IMR-90 (cell line): ENCODE data around the gene SMAD2. TPM values are rescaled to one million over a fixed set of nuclear protein-coding genes. Genes with fewer than 3 reads are reported as not detected.

ENCODE experiments used
- ATAC-seq: fragments of 200-7000 bp; cut with Tn5 transposase; 2 replicates; pipeline ENCODE4 v1.9.1; 2020; ENCODE audit warnings: low read depth, mild to moderate bottlenecking, moderate library complexity
- BruUV-seq: library from RNA; stranded (reverse); fragments of 400-500 nt; replicated peaks from 2 replicates; lab custom pipeline; 2021; lab: Mats Ljungman, UMichigan
- CTCF ChIA-PET: fragments of 300-600 bp; formaldehyde crosslinking; extraction: SDS; loops from one replicate; lab custom pipeline; 2021; ENCODE audit warnings: antibody characterized with exemption; lab: Yijun Ruan, JAX
- POLR2A ChIA-PET: fragments of 300-600 bp; sonication (Branson Sonifier 250); formaldehyde crosslinking; loops from one replicate; lab custom pipeline; 2022; ENCODE audit warnings: antibody characterized with exemption; ENCODE audit not compliant: unreplicated experiment; lab: Charles Lee
- DNase-seq: peaks from one replicate; pipeline ENCODE4 v3.0.0; 2013
- H2AFZ ChIP-seq: replicated peaks from 2 replicates; pipeline ENCODE3; 2013; ENCODE audit warnings: low read length, mild to moderate bottlenecking; ENCODE audit not compliant: poor library complexity
- H2AK5ac ChIP-seq: 2 replicates; pipeline ENCODE4 v1.6.1; 2013; ENCODE audit warnings: low read depth, low read length, inconsistent platforms
- H2AK9ac ChIP-seq: replicated peaks from 2 replicates; pipeline ENCODE3; 2013; ENCODE audit warnings: mild to moderate bottlenecking, low read depth, low read length, moderate library complexity; ENCODE audit not compliant: poor library complexity
- H2BK120ac ChIP-seq: 2 replicates; pipeline ENCODE4 v1.6.1; 2013; ENCODE audit warnings: low read depth, low read length, inconsistent platforms
- H2BK15ac ChIP-seq: 3 replicates; pipeline ENCODE4 v1.6.1; 2013; ENCODE audit warnings: low read depth, low read length, inconsistent platforms
- H2BK20ac ChIP-seq: 2 replicates; pipeline ENCODE4 v1.6.1; 2013; ENCODE audit warnings: low read depth, mild to moderate bottlenecking, inconsistent platforms, low read length, moderate library complexity
- H2BK5ac ChIP-seq: 2 replicates; pipeline ENCODE4 v1.6.1; 2013; ENCODE audit warnings: mild to moderate bottlenecking, low read depth, low read length, inconsistent platforms; ENCODE audit not compliant: poor library complexity, severe bottlenecking
- H3K14ac ChIP-seq: replicated peaks from 2 replicates; pipeline ENCODE4 v1.6.1; 2013; ENCODE audit warnings: low read depth, low read length, inconsistent platforms
- H3K18ac ChIP-seq: 2 replicates; pipeline ENCODE4 v1.6.1; 2013; ENCODE audit warnings: low read depth, low read length, control low read depth
- H3K23ac ChIP-seq: 2 replicates; pipeline ENCODE4 v1.6.1; 2013; ENCODE audit warnings: low read depth, low read length, inconsistent platforms
- H3K27ac ChIP-seq: 2 replicates; pipeline ENCODE4 v1.5.1; 2013; ENCODE audit warnings: mild to moderate bottlenecking, control low read depth, low read length; ENCODE audit not compliant: insufficient read depth
- H3K27me3 ChIP-seq: 2 replicates; pipeline ENCODE4 v1.6.1; 2013; ENCODE audit warnings: low read length; ENCODE audit not compliant: control insufficient read depth, insufficient read depth
- H3K36me3 ChIP-seq: 2 replicates; pipeline ENCODE4 v1.6.1; 2013; ENCODE audit warnings: low read length, mixed read lengths; ENCODE audit not compliant: control insufficient read depth, insufficient read depth
- H3K4ac ChIP-seq: 2 replicates; pipeline ENCODE4 v1.6.1; 2013; ENCODE audit warnings: low read depth, low read length, inconsistent platforms
- H3K4me1 ChIP-seq: 2 replicates; pipeline ENCODE4 v1.6.1; 2013; ENCODE audit warnings: low read length, mixed read lengths; ENCODE audit not compliant: control insufficient read depth, insufficient read depth
- H3K4me2 ChIP-seq: 2 replicates; pipeline ENCODE4 v1.6.1; 2013; ENCODE audit warnings: low read depth, mild to moderate bottlenecking, control low read depth, low read length, moderate library complexity
- H3K4me3 ChIP-seq: 2 replicates; pipeline ENCODE4 v1.5.1; 2013; ENCODE audit warnings: low read depth, mild to moderate bottlenecking, control low read depth, low read length, moderate library complexity; ENCODE audit not compliant: insufficient read depth
- H3K56ac ChIP-seq: 2 replicates; pipeline ENCODE4 v1.6.1; 2013; ENCODE audit warnings: low read length, inconsistent platforms; ENCODE audit not compliant: insufficient read depth; ENCODE audit errors: extremely low read depth
- H3K79me1 ChIP-seq, 2 experiments: 2 replicates each; pipeline ENCODE4 v1.6.1; 2013; ENCODE audit warnings: low read length in 2 of 2, inconsistent platforms in 1 of 2, low read depth in 1 of 2
- H3K9ac ChIP-seq: 2 replicates; pipeline ENCODE4 v1.6.1; 2013; ENCODE audit warnings: low read depth, low read length, control low read depth
- H3K9me1 ChIP-seq: 2 replicates; pipeline ENCODE4 v1.6.1; 2013; ENCODE audit warnings: low read length, inconsistent platforms; ENCODE audit not compliant: insufficient read depth
- H3K9me3 ChIP-seq: 2 replicates; pipeline ENCODE4 v1.6.1; 2013; ENCODE audit warnings: low read length; ENCODE audit not compliant: control insufficient read depth, insufficient read depth
- H4K20me1 ChIP-seq: 2 replicates; pipeline ENCODE4 v1.6.1; 2013; ENCODE audit warnings: low read length, inconsistent platforms; ENCODE audit not compliant: insufficient read depth
- H4K5ac ChIP-seq: 2 replicates; pipeline ENCODE4 v1.6.1; 2013; ENCODE audit warnings: mild to moderate bottlenecking, low read depth, low read length, control low read depth
- H4K8ac ChIP-seq, 2 experiments: 2 replicates each; pipeline ENCODE4 v1.6.1; 2013; ENCODE audit warnings: low read depth in 2 of 2, low read length in 2 of 2, control low read depth in 1 of 2, inconsistent platforms in 1 of 2
- H4K91ac ChIP-seq: 2 replicates; pipeline ENCODE4 v1.6.1; 2013; ENCODE audit warnings: low read depth, low read length, inconsistent platforms; ENCODE audit not compliant: insufficient read depth
- BHLHE40 ChIP-seq: fragments of 150-350 bp; IDR thresholded peaks from 2 replicates; pipeline ENCODE4 v1.6.1; 2016; ENCODE audit warnings: mild to moderate bottlenecking, low read depth, low read length
- CTCF ChIP-seq: conservative IDR thresholded peaks from 2 replicates; pipeline ENCODE4 v1.5.1; 2012; ENCODE audit warnings: mild to moderate bottlenecking, low read depth, low read length, improper control_type of control experiment
- MAFK ChIP-seq: IDR thresholded peaks from 2 replicates; pipeline ENCODE4 v1.6.1; 2012; ENCODE audit warnings: low read depth, low read length, improper control_type of control experiment
- MAZ ChIP-seq: IDR thresholded peaks from 2 replicates; pipeline ENCODE4 v1.6.1; 2012; ENCODE audit warnings: low read depth, mild to moderate bottlenecking, low read length, improper control_type of control experiment, moderate library complexity, borderline replicate concordance
- MXI1 ChIP-seq: IDR thresholded peaks from 2 replicates; pipeline ENCODE4 v1.6.1; 2012; ENCODE audit warnings: low read depth, mild to moderate bottlenecking, low read length, moderate library complexity, borderline replicate concordance
- RAD21 ChIP-seq: IDR thresholded peaks from 2 replicates; pipeline ENCODE4 v1.6.1; 2012; ENCODE audit warnings: low read length, improper control_type of control experiment
- RFX5 ChIP-seq: IDR thresholded peaks from 2 replicates; pipeline ENCODE4 v1.8.0; 2012; ENCODE audit warnings: low read depth, mild to moderate bottlenecking, low read length, moderate library complexity
- SMC3 ChIP-seq: fragments of 150-350 bp; IDR thresholded peaks from 2 replicates; pipeline ENCODE4 v1.6.1; 2016; ENCODE audit warnings: low read depth, mild to moderate bottlenecking, antibody characterized with exemption, low read length, moderate library complexity
- WGBS, 2 experiments: methylation state at CpG; one replicate each; pipeline versions ENCODE4 v1.1.5 to v1.1.7; 2013; ENCODE audit warnings: missing lambda C conversion rate in 2 of 2; ENCODE audit not compliant: insufficient read length in 1 of 2; ENCODE audit errors: extremely low coverage in 2 of 2; 5-methylcytosine and 5-hydroxymethylcytosine counted together
- dilution Hi-C: fragments of 300-500 bp; cut with HindIII; formaldehyde crosslinking; loops from one replicate; pipeline ENCODE4 v1.14.3; 2018; ENCODE audit warnings: low sequenced_read_pairs; ENCODE audit not compliant: unreplicated experiment
- in situ Hi-C: fragments of 300-500 bp; cut with MboI; formaldehyde crosslinking; loops from 3 replicates; pipeline ENCODE4 v1.14.3; 2019; ENCODE audit warnings: low sequenced_read_pairs, inconsistent platforms, mixed read lengths
- intact Hi-C: fragments of 100-400 bp; cut with micrococcal nuclease; formaldehyde crosslinking; loops from 2 replicates; pipeline ENCODE4 v1.10.0; 2022
- polyA plus RNA-seq, 3 experiments: library from polyadenylated mRNA; depleted of rRNA; stranded (reverse); fragments of >200 nt; gene quantifications; 2 replicates each; pipeline ENCODE4 v1.2.3, GENCODE V29; 2012; ENCODE audit warnings: low replicate concordance in 1 of 3
- total RNA-seq: library from RNA; depleted of rRNA; stranded (reverse); fragments of >200 nt; gene quantifications from 2 replicates; pipeline ENCODE4 v1.2.3, GENCODE V29; 2012

The SMAD2 gene
- total and polyA plus RNA-seq, 2 of the 4 experiments (the other 2 are of a cell fraction): 41.7 to 171 TPM

DNA sequence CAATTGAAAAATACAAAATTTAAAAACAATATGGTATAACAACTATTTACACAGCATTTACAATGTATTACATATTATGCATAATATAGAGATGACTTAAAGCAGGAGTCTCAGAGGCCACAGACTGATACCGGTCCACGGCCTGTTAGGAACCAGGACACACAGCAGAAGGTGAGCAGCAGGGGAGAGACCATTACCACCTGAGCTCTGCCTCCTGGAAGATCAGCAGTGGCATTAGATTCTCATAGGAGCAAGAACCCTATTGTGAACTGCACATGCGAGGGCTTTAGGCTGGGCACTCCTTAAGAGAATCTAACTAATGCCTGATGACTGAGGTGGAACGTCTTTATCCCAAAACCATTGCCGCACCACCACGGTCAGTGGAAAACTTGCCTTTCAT, 58.0 kb downstream of the SMAD2 start:
- Histone ChIP-seq H2AK5ac (no peak overlapping the region), H3K27me3 (no peaks in the 10 kb centered on the region), H4K5ac (no peak overlapping the region), H3K4me3 (no peak overlapping the region), H2BK5ac (no peak overlapping the region), H3K56ac (no peak overlapping the region), H3K27ac (no peak overlapping the region), H3K18ac (no peak overlapping the region), H3K36me3 (peaks cover 3% of the 10 kb centered on the region; the same call in 1 of the 2 replicates), H2BK15ac (no peak overlapping the region), H3K4me1 (no peaks in the 10 kb centered on the region), H2BK20ac (no peak overlapping the region), H3K14ac (no peak overlapping the region), H3K9me3 (no peaks in the 10 kb centered on the region), H3K9ac (no peak overlapping the region), H2BK120ac (no peak overlapping the region), H4K91ac (no peak overlapping the region), H3K79me1 (peaks cover 15 to 33% of the 10 kb centered on the region in 2 experiments; a peak in 3 of 4 replicates), H2AFZ (no peak overlapping the region), H4K8ac (no peak overlapping the region), H2AK9ac (no peak overlapping the region), H3K9me1 (peaks cover 7% of the 10 kb centered on the region; the same call in 1 of the 2 replicates), H3K4ac (no peak overlapping the region), H4K20me1 (peaks cover 12% of the 10 kb centered on the region), H3K23ac (no peak overlapping the region), H3K4me2 (no peak overlapping the region)
- dilution Hi-C loops (no loop called here), in situ Hi-C loops (no loop called here), intact Hi-C loops (no loop called here)
- TF ChIP-seq RAD21: no peak
- no peak for TF ChIP-seq BHLHE40
- no peak for TF ChIP-seq CTCF
- TF ChIP-seq SMC3: no peak
- no peak for TF ChIP-seq MXI1
- TF ChIP-seq MAFK: no peak
- TF ChIP-seq RFX5: no peak
- TF ChIP-seq MAZ: no peak
- DNase-seq (no peak), ATAC-seq (no peak)
- ChIA-PET POLR2A (no interaction called here), CTCF (no interaction called here)
- 96% methylated on average over 4 of the region's 6 CpGs; no CpG with 5 or more reads in 1 of the 2 experiments for WGBS, 2 experiments
- BruUV-seq: no TSS peak
